HCT116 (cell line): ENCODE measurements around the gene GRK6. TPM values are rescaled to one million over a fixed set of nuclear protein-coding genes. Genes with fewer than 3 reads are reported as not detected.

Experiments
- ATAC-seq: fragments of 200-7000 bp; cut with Tn5 transposase; 2 replicates; pipeline ENCODE4 v1.9.1; 2020; ENCODE audit warnings: mild to moderate bottlenecking, moderate library complexity
- BruUV-seq: library from RNA; stranded (reverse); fragments of 400-500 nt; replicated peaks from 2 replicates; lab custom pipeline; 2021; lab: Mats Ljungman, UMichigan
- CTCF ChIA-PET: fragments of 300-600 bp; sonication (Branson Sonifier 250); formaldehyde crosslinking; loops from one replicate; lab custom pipeline; 2021; ENCODE audit warnings: antibody characterized with exemption; lab: Charles Lee
- POLR2A ChIA-PET: fragments of 300-600, 350-600 bp; sonication (Branson Sonifier 250); formaldehyde crosslinking; loops from one replicate; lab custom pipeline; 2021; ENCODE audit warnings: antibody characterized with exemption; lab: Charles Lee
- RAD21 ChIA-PET, 2 experiments: fragments of 300-600 bp; sonication (Branson Sonifier 250); formaldehyde crosslinking; loops; one replicate each; lab custom pipeline; 2023; ENCODE audit warnings: low total read pairs in 2 of 2; ENCODE audit not compliant: uncharacterized antibody in 2 of 2, unreplicated experiment in 2 of 2, low non-redundant PET in 1 of 2; lab: Charles Lee
- DNase-seq: peaks from one replicate; pipeline ENCODE4 v3.0.0-alpha.2; 2010; ENCODE audit warnings: low read depth, low spot score
- H2AFZ ChIP-seq: fragments of 200-600 bp; shearing (Covaris generic), sonication (generic); 2 replicates; pipeline ENCODE4 v1.6.1; 2017; ENCODE audit warnings: low read depth, mixed run types, mixed read lengths, antibody characterized with exemption, low read length; ENCODE audit not compliant: poor library complexity, severe bottlenecking
- H3K27ac ChIP-seq: 2 replicates; pipeline ENCODE4 v1.5.1; 2012; ENCODE audit warnings: low read depth, low read length
- H3K27me3 ChIP-seq: fragments of 200-600 bp; sonication (generic); 2 replicates; pipeline ENCODE4 v1.6.1; 2016; ENCODE audit warnings: mixed run types, low read length, mixed read lengths; ENCODE audit not compliant: insufficient read depth
- H3K36me3 ChIP-seq, 2 experiments: fragments of 200-500 bp in 1 of 2; fragments of 200-600 bp in 1 of 2; sonication (Bioruptor generic) in 1 of 2; sonication (generic) in 1 of 2; 2 replicates each; pipeline versions ENCODE4 v1.5.1 to v1.6.1; 2014 to 2016; ENCODE audit warnings: low read length in 2 of 2, inconsistent platforms in 1 of 2, mixed read lengths in 1 of 2, mixed run types in 1 of 2; ENCODE audit not compliant: insufficient read depth in 2 of 2, control insufficient read depth in 1 of 2
- H3K4me1 ChIP-seq, 2 experiments: fragments of 200-600 bp in 1 of 2; sonication (generic) in 1 of 2; 2 replicates each; pipeline versions ENCODE4 v1.5.1 to v1.6.1; 2012 to 2017; ENCODE audit warnings: low read length in 2 of 2, inconsistent platforms in 1 of 2, mild to moderate bottlenecking in 1 of 2, mixed read lengths in 1 of 2, mixed run types in 1 of 2, moderate library complexity in 1 of 2; ENCODE audit not compliant: insufficient read depth in 2 of 2, control insufficient read depth in 1 of 2
- H3K4me2 ChIP-seq: fragments of 200-600 bp; sonication (generic); 2 replicates; pipeline ENCODE4 v1.6.1; 2017; ENCODE audit warnings: mixed run types, low read length, mixed read lengths
- H3K4me3 ChIP-seq, 2 experiments: fragments of 200-600 bp in 1 of 2; sonication (generic) in 1 of 2; replicated peaks in 1 of 2; 2 replicates each; pipeline ENCODE4 v1.5.1; 2011 to 2016; ENCODE audit warnings: low read length in 2 of 2, control low read depth in 1 of 2, low read depth in 1 of 2, mild to moderate bottlenecking in 1 of 2, mixed read lengths in 1 of 2, mixed run types in 1 of 2
- H3K79me2 ChIP-seq: fragments of 200-600 bp; sonication (generic); 2 replicates; pipeline ENCODE4 v1.6.1; 2017; ENCODE audit warnings: mild to moderate bottlenecking, mixed run types, low read length, moderate library complexity, mixed read lengths; ENCODE audit not compliant: insufficient read depth
- H3K9ac ChIP-seq: fragments of 200-600 bp; sonication (generic); 2 replicates; pipeline ENCODE4 v1.6.1; 2016; ENCODE audit warnings: low read length, mixed read lengths
- H3K9me2 ChIP-seq: fragments of 200-600 bp; sonication (generic), shearing (Covaris generic); 2 replicates; pipeline ENCODE4 v1.6.1; 2017; ENCODE audit warnings: mixed run types, mild to moderate bottlenecking, moderate library complexity; ENCODE audit not compliant: insufficient read depth
- H3K9me3 ChIP-seq, 2 experiments: fragments of 200-500 bp in 1 of 2; fragments of 200-600 bp in 1 of 2; sonication (Bioruptor generic) in 1 of 2; sonication (generic) in 1 of 2; 2 replicates each; pipeline ENCODE4 v1.6.1; 2014 to 2017; ENCODE audit warnings: low read length in 2 of 2, mixed read lengths in 2 of 2, inconsistent platforms in 1 of 2, low read depth in 1 of 2, mild to moderate bottlenecking in 1 of 2, mixed run types in 1 of 2, moderate library complexity in 1 of 2; ENCODE audit not compliant: control insufficient read depth in 1 of 2, insufficient read depth in 1 of 2
- H4K20me1 ChIP-seq: fragments of 200-600 bp; sonication (generic), shearing (Covaris generic); 2 replicates; pipeline ENCODE4 v1.6.1; 2017; ENCODE audit warnings: mixed run types, mild to moderate bottlenecking, moderate library complexity; ENCODE audit not compliant: insufficient read depth
- ATF3 ChIP-seq: IDR thresholded peaks from 2 replicates; pipeline ENCODE4 v1.6.1; 2012
- CTCF ChIP-seq, 3 experiments: fragments of 200-600 bp in 1 of 3; sonication (generic) in 1 of 3; IDR thresholded peaks in 2 of 3; conservative IDR thresholded peaks in 1 of 3; 2 replicates each; pipeline ENCODE4 v1.5.1; 2012 to 2017; ENCODE audit warnings: low read depth in 2 of 3, low read length in 2 of 3, antibody characterized with exemption in 1 of 3, borderline replicate concordance in 1 of 3, control low read depth in 1 of 3, mild to moderate bottlenecking in 1 of 3, mixed read lengths in 1 of 3, mixed run types in 1 of 3, moderate library complexity in 1 of 3; ENCODE audit not compliant: insufficient read depth in 1 of 3
- EGR1 ChIP-seq: IDR thresholded peaks from 2 replicates; pipeline ENCODE4 v1.6.1; 2012; ENCODE audit warnings: low read depth
- EZH2phosphoT487 ChIP-seq: fragments of 200-600 bp; IDR thresholded peaks from 2 replicates; pipeline ENCODE4 v1.6.1; 2018; ENCODE audit warnings: antibody characterized with exemption, borderline replicate concordance
- FOSL1 ChIP-seq: IDR thresholded peaks from 2 replicates; pipeline ENCODE4 v1.6.1; 2012; ENCODE audit warnings: low read depth
- JUND ChIP-seq: IDR thresholded peaks from 2 replicates; pipeline ENCODE4 v1.6.1; 2012
- POLR2A ChIP-seq: IDR thresholded peaks from 2 replicates; pipeline ENCODE4 v1.7.0; 2011; ENCODE audit warnings: borderline replicate concordance; ENCODE audit not compliant: insufficient read depth, insufficient read length; ENCODE audit errors: extremely low read depth
- SIN3A ChIP-seq: IDR thresholded peaks from 2 replicates; pipeline ENCODE4 v1.6.1; 2012; ENCODE audit warnings: low read depth
- SP1 ChIP-seq: IDR thresholded peaks from 2 replicates; pipeline ENCODE4 v1.6.1; 2012; ENCODE audit warnings: low read depth
- TCF7L2 ChIP-seq: IDR thresholded peaks from 2 replicates; pipeline ENCODE4 v1.7.0; 2011; ENCODE audit warnings: borderline replicate concordance, inconsistent platforms; ENCODE audit not compliant: insufficient read depth, insufficient read length; ENCODE audit errors: extremely low read depth
- ZFX ChIP-seq: fragments of 450-650 bp; IDR thresholded peaks from 2 replicates; pipeline ENCODE4 v1.6.1; 2017
- intact Hi-C: fragments of 100-400 bp; cut with micrococcal nuclease; formaldehyde crosslinking; loops from 2 replicates; pipeline ENCODE4 v1.10.0; 2022
- total RNA-seq: library from RNA; stranded (reverse); gene quantifications from one replicate; pipeline ENCODE4 v1.2.1, GENCODE V29; 2021; ENCODE audit not compliant: unreplicated experiment
- TF ChIP-seq, protein P1 (sequence below): IDR thresholded peaks from 2 replicates; pipeline ENCODE4 v1.6.1; 2012
- TF ChIP-seq, protein P2 (sequence below): IDR thresholded peaks from 2 replicates; pipeline ENCODE4 v1.6.1; 2012; ENCODE audit warnings: low read depth
- TF ChIP-seq, protein P3 (sequence below): IDR thresholded peaks from 2 replicates; pipeline ENCODE4 v1.6.1; 2011; ENCODE audit warnings: mild to moderate bottlenecking, low read length, moderate library complexity; ENCODE audit not compliant: insufficient replicate concordance; ENCODE audit errors: extremely low read depth

GRK6 gene
- total RNA-seq, 1 experiment from 2014 or later, result 89.3 TPM

DNA sequence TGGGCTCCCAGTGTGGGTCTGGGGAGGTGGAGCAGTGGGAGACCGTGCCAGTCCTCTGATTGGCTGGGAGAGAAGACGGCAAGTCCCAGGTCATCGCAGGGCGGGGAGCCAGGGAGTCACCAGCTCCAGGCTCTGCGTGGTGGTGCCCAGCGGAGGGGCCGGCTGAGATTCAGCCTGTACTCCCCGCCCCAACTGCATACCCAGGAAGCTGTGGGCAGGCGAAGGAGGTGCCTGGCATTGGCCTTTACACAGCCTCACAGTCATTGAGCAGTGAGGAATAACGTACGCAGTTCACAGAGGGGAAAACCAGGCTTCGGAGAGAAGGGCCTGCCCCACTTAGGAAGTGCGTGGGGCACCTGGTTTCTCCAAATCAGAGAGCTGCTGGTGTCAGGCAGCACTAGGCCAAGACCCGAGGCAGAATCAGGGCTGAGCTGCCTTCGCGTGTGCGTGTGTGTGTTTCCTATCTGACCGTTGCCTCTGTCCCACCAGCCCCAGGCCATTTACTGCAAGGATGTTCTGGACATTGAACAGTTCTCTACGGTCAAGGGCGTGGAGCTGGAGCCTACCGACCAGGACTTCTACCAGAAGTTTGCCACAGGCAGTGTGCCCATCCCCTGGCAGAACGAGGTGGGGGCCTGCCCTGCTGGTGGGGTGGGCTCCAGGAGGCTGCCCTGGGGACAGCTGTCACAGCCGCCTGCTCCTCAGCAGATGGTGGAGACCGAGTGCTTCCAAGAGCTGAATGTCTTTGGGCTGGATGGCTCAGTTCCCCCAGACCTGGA is 13.9 kb downstream of the GRK6 start:
- H3K4me3 ChIP-seq, result no peak overlapping the region
- TF ChIP-seq, protein P1, sequence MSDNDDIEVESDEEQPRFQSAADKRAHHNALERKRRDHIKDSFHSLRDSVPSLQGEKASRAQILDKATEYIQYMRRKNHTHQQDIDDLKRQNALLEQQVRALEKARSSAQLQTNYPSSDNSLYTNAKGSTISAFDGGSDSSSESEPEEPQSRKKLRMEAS, result no peak
- TF ChIP-seq, protein P2, sequence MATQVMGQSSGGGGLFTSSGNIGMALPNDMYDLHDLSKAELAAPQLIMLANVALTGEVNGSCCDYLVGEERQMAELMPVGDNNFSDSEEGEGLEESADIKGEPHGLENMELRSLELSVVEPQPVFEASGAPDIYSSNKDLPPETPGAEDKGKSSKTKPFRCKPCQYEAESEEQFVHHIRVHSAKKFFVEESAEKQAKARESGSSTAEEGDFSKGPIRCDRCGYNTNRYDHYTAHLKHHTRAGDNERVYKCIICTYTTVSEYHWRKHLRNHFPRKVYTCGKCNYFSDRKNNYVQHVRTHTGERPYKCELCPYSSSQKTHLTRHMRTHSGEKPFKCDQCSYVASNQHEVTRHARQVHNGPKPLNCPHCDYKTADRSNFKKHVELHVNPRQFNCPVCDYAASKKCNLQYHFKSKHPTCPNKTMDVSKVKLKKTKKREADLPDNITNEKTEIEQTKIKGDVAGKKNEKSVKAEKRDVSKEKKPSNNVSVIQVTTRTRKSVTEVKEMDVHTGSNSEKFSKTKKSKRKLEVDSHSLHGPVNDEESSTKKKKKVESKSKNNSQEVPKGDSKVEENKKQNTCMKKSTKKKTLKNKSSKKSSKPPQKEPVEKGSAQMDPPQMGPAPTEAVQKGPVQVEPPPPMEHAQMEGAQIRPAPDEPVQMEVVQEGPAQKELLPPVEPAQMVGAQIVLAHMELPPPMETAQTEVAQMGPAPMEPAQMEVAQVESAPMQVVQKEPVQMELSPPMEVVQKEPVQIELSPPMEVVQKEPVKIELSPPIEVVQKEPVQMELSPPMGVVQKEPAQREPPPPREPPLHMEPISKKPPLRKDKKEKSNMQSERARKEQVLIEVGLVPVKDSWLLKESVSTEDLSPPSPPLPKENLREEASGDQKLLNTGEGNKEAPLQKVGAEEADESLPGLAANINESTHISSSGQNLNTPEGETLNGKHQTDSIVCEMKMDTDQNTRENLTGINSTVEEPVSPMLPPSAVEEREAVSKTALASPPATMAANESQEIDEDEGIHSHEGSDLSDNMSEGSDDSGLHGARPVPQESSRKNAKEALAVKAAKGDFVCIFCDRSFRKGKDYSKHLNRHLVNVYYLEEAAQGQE, result no peak
- TF ChIP-seq JUND (no peak), EGR1 (no peak), SIN3A (no peak), ATF3 (no peak), CTCF (IDR thresholded peaks at IDR 0.05 in 2 of 3, conservative IDR thresholded peaks at IDR 0.05 in 1 of 3; ENCODE audit: borderline replicate concordance in 1 of 3, insufficient read depth in 1 of 3, low read depth in 2 of 3, low read length in 2 of 3) (no peak), POLR2A (no peak), SP1 (no peak), TCF7L2 (no peak), EZH2phosphoT487 (no peak), FOSL1 (no peak), ZFX (no peak)
- TF ChIP-seq, protein P3, sequence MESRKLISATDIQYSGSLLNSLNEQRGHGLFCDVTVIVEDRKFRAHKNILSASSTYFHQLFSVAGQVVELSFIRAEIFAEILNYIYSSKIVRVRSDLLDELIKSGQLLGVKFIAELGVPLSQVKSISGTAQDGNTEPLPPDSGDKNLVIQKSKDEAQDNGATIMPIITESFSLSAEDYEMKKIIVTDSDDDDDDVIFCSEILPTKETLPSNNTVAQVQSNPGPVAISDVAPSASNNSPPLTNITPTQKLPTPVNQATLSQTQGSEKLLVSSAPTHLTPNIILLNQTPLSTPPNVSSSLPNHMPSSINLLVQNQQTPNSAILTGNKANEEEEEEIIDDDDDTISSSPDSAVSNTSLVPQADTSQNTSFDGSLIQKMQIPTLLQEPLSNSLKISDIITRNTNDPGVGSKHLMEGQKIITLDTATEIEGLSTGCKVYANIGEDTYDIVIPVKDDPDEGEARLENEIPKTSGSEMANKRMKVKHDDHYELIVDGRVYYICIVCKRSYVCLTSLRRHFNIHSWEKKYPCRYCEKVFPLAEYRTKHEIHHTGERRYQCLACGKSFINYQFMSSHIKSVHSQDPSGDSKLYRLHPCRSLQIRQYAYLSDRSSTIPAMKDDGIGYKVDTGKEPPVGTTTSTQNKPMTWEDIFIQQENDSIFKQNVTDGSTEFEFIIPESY, result no peak
- RAD21 ChIA-PET, result no interaction called here
- CTCF ChIA-PET, result interaction anchor here (1.0 kb wide), 1 partner anchor 36 kb away, joined by 3 read pairs; no protein-coding TSS in a partner anchor
- no peak overlapping the region for H3K4me2 ChIP-seq
- DNase-seq (no peak), ATAC-seq (no peak; the same call in 1 of the 2 replicates)
- H3K79me2 ChIP-seq, result peaks cover 22% of the 10 kb centered on the region; the same call in 1 of the 2 replicates
- no peaks in the 10 kb centered on the region for H3K27me3 ChIP-seq
- H3K9ac ChIP-seq, result no peak overlapping the region
- H3K36me3 ChIP-seq, result peaks cover 9 to 29% of the 10 kb centered on the region in 2 experiments; a peak in 3 of 4 replicates
- peaks cover 0 to 23% of the 10 kb centered on the region in 2 experiments; a peak in 2 of 4 replicates for H3K4me1 ChIP-seq
- no peak overlapping the region for H2AFZ ChIP-seq
- no TSS peak for BruUV-seq
- POLR2A ChIA-PET, result interaction anchor here (0.5 to 1.4 kb wide), 2 partner anchors 14 to 354 kb away, joined by 3 to 5 read pairs; partner anchors contain the start of genes FGFR4 and GRK6
- H3K9me2 ChIP-seq, result no peaks in the 10 kb centered on the region
- peaks cover 3% of the 10 kb centered on the region; the same call in 1 of the 2 replicates for H4K20me1 ChIP-seq
- no peak overlapping the region; the same call in 1 of the 2 replicates for H3K27ac ChIP-seq
- H3K9me3 ChIP-seq, result no peaks in the 10 kb centered on the region
- intact Hi-C loops, result no loop called here
